ENCODE data around the gene TMEM219.
"Not testable (repeated sequence)": the region's sequence is repeated elsewhere in the genome, so short reads cannot be mapped to it uniquely, and the experiment has no call there.

The TMEM219 gene

DNA sequence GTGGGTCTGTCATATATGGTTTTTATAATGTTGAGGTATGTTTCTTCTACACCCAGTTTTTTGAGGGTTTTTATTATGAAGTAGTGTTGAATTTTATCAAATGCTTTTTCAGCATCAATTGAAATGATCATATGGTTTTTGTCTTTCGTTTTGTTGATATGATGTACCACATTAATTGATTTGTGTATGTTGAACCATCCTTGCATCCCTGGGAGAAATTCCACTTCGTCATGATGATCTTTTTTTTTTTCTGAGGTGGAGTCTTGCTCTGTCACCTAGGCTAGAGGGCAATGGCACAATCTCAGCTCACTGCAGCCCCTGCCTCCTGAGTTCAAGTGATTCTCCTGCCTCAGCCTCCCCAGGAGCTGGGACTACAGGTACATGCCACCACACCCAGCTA lies 14.0 kb upstream of the TMEM219 start:
- Histone ChIP-seq H3K4me3 (no peak overlapping the region), H3K27ac (no peak overlapping the region)

- no peak overlapping the region for H3K4me3 ChIP-seq
- H3K27ac ChIP-seq, result no peak overlapping the region
Observed at GRCh38 chr16:29950806-29951461, 10.9 kb upstream of the TMEM219 start.

- no peak overlapping the region for H3K27ac ChIP-seq
- no peak overlapping the region for H3K4me3 ChIP-seq
Observed at GRCh38 chr16:29951625-29952365, 10.1 kb upstream of the TMEM219 start.

DNA sequence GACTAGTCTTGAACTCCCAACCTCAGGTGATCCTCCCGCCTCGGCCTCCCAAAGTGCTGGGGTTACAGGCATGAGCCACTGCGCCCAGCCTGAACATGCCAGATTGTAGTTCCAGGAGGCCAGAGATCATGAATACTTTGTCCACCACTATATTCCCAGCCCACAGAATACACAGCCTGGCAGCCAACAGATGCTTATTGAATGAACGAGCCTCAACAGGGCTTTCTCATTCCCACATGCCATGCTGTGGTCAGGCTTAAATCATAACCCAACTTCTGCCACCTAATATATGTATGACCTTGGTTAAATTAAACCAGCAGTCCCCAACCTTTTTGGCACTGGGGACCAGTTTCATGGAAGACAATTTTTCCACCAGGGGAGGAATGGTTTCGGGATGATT lies 3.1 kb upstream of the TMEM219 start:
- H3K27ac ChIP-seq, result no peak overlapping the region
- no peak overlapping the region for H3K4me3 ChIP-seq

DNA sequence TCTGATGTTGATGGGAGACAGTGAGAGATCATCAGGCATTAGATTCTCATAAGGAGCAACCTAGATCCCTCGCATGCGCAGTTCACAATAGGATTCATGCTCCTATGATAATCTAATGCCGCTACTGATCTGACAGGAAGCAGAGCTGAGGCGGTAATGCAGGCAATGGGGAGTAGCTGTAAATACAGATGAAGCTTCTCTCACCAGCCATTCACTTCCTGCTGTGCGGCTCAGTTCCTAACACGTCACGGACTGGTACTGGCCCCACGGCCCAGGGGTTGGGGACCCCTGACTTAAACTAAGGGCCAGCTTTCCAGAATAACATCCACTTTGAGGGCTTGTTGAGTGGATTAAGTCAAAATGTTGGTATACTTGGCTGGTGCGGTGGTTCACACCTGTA lies 2.6 kb upstream of the TMEM219 start:
- Histone ChIP-seq H3K27ac (no peak overlapping the region), H3K4me3 (no peak overlapping the region)

DNA sequence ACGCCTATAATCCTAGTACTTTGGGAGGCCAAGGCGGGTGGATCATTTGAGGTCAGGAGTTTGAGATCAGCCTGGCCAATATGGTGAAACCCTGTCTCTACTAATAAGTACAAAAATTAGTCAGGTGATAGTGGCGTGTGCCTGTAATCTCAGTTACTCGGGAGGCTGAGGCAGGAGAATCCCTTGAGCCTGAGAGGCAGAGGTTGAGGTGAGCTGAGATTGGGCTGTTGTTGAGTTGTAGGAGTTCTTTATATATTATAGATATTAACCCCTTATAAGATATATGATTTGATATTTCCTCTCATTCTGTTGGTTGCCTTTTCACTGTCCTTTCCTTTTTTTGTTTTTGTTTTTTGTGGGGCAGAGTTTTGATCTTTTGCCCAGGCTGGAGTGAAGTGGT lies 2.1 kb upstream of the TMEM219 start:
- not testable (repeated sequence) for H3K27ac ChIP-seq, H3K4me3 ChIP-seq

DNA sequence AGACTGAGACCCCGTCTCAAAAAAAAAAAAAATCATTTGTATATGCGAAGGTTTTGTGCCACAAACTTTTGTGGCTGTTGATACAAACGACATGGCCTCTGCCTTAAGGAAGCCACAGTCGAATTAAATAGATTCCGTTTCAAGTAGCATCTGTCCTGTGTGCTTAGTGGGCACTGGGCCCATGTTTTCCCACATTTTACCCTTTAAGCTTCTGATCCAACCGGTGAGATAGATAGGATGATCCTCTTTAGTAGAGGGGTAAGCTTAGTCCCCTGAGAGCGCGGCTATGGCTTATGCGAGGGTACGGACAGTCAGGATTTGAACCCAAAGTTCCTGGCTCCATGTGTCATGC lies 776 bp upstream of the TMEM219 start:
- Histone ChIP-seq H3K27ac (peak overlapping the region in 20 of 21 experiments; percentile 82 to 96 (median 94)), H3K4me3 (peak overlapping the region; percentile 53 to 85 (median 69))

- H3K4me3 ChIP-seq, result peak overlapping the region; percentile 53 to 85 (median 69)
- H3K27ac ChIP-seq, result peak overlapping the region; percentile 82 to 96 (median 94)
Observed at GRCh38 chr16:29962344-29962994, 590 bp downstream of the TMEM219 start.

- Histone ChIP-seq H3K4me3 (peak overlapping the region; percentile 53 to 85 (median 69)), H3K27ac (peak overlapping the region in 20 of 21 experiments; percentile 82 to 96 (median 94))
Observed at GRCh38 chr16:29963021-29963743, 1.3 kb downstream of the TMEM219 start.

DNA sequence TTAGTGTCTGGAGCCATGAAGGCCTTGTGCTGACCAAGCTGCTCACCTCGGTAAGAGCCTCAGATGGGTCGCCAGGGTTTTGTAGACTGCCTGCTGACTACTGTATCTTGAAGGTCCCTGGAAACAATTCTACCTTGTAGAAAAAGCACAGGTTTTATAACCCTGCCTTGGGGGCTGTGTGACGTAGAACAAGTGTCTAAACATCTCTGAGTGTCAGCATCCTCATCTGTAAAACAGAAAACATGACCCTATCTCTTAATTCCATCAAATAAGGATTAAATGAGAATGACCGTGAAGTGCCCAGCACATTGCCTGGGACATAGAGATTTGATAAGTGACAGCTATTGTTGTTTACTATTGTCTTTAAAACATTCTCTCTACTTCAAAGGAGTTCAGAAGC lies 6.3 kb downstream of the TMEM219 start:
- Histone ChIP-seq H3K4me3 (no peak overlapping the region), H3K27ac (no peak overlapping the region)

DNA sequence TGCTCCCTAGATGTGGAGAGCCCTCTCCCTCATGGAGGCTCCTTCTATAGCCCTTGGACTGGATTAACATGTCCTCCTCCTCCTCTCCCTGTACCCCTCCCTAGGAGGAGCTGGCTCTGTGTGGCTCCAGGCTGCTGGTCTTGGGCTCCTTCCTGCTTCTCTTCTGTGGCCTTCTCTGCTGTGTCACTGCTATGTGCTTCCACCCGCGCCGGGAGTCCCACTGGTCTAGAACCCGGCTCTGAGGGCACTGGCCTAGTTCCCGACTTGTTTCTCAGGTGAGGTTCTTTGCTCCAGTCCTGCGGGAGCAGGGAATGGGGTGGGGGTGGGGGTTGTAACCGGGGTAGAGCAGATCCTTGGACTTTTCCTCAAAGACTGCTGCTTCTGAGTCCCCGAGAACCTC lies 9.4 kb downstream of the TMEM219 start:
- H3K27ac ChIP-seq, result no peak overlapping the region
- no peak overlapping the region for H3K4me3 ChIP-seq

GRCh38 chr16:29972500-29972899 lies 10.6 kb downstream of the TMEM219 start:
- Histone ChIP-seq H3K4me3 (no peak overlapping the region), H3K27ac (peak overlapping the region in 4 of 21 experiments; percentile 8 to 98 (median 22))

DNA sequence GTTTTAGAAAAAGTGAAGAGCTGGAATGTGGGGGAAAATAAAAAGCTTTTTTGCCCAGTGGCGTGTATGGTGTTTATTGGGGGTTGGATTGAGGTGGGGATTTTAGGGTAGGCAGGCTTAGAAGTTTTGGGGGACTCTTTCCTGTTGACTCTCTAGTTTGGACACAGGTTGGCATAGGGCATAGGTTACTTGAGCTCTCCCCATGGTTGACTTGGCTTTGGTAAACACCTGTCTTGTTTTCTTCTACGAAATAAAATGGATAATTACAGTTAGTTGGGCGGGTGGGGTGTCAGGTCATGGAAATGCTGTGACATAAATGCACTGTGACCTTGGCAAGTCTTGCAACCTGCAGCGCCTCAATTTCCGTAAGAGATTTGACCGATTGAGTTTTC lies 11.1 kb downstream of the TMEM219 start:
- H3K4me3 ChIP-seq, result peak overlapping the region in 5 of 7 experiments; percentile 81 to 95 (median 85)
- peak overlapping the region in 13 of 21 experiments; percentile 17 to 98 (median 93) for H3K27ac ChIP-seq

GRCh38 chr16:29973384-29974246 lies 11.7 kb downstream of the TMEM219 start, which contains the start of gene TAOK2:
TAOK2 (plus strand) TSS chr16:29973868; CDS start chr16:29977773, 3,905 bp downstream.
- peak within 1 kb of the TSS; percentile 15 to 98 (median 93) for H3K27ac ChIP-seq

GRCh38 chr16:29974291-29975133 lies 12.6 kb downstream of the TMEM219 start:
- Histone ChIP-seq H3K27ac (peak overlapping the region; percentile 15 to 98 (median 93)), H3K4me3 (peak overlapping the region; percentile 62 to 95 (median 83))

More at GRCh38 chr16:29973384-29974246, 11.7 kb downstream of the TMEM219 start, which contains the start of gene TAOK2:
- peak within 1 kb of the TSS; percentile 62 to 95 (median 83) for H3K4me3 ChIP-seq

- Histone ChIP-seq H3K27ac (peak overlapping the region in 19 of 21 experiments; percentile 76 to 98 (median 95)), H3K4me3 (peak overlapping the region; percentile 62 to 95 (median 83))
Observed at GRCh38 chr16:29975134-29975538, 13.3 kb downstream of the TMEM219 start.

GRCh38 chr16:29975811-29976511 lies 14.1 kb downstream of the TMEM219 start:
- H3K27ac ChIP-seq, result peak overlapping the region in 19 of 21 experiments; percentile 1 to 98 (median 92)

More at GRCh38 chr16:29975811-29976511, 14.1 kb downstream of the TMEM219 start:
- peak overlapping the region in 3 of 7 experiments; percentile 69 to 95 (median 93) for H3K4me3 ChIP-seq
